Loucy (cell line): ENCODE results near the gene PLEKHN1.

ENCODE experiments used
- H2AFZ ChIP-seq: fragments of 200-600 bp; sonication (generic); 2 replicates; pipeline ENCODE4 v1.6.0; 2016; ENCODE audit warnings: antibody characterized with exemption, mild to moderate bottlenecking, low read length, moderate library complexity
- H3F3A ChIP-seq: fragments of 200-600 bp; 2 replicates; pipeline ENCODE4 v1.6.0; 2016; ENCODE audit warnings: antibody characterized with exemption, low read depth, mild to moderate bottlenecking
- H3K27me3 ChIP-seq: fragments of 200-600 bp; sonication (generic); 2 replicates; pipeline ENCODE4 v1.6.1; 2014; ENCODE audit warnings: low read length, mild to moderate bottlenecking; ENCODE audit not compliant: insufficient read depth, poor library complexity, severe bottlenecking
- H3K36me3 ChIP-seq: fragments of 200-600 bp; sonication (generic); 2 replicates; pipeline ENCODE4 v1.6.1; 2016; ENCODE audit warnings: low read length; ENCODE audit not compliant: insufficient read depth
- H3K4me1 ChIP-seq: fragments of 200-600 bp; sonication (generic); 2 replicates; pipeline ENCODE4 v1.5.1; 2014; ENCODE audit warnings: low read length, mild to moderate bottlenecking; ENCODE audit not compliant: insufficient read depth, poor library complexity, severe bottlenecking
- H3K4me2 ChIP-seq: fragments of 200-600 bp; sonication (generic); 2 replicates; pipeline ENCODE4 v1.6.0; 2014; ENCODE audit warnings: antibody characterized with exemption, low read length, low read depth, mild to moderate bottlenecking; ENCODE audit not compliant: poor library complexity, severe bottlenecking
- H3K4me3 ChIP-seq: fragments of 200-600 bp; sonication (generic); 2 replicates; pipeline ENCODE4 v1.5.1; 2014; ENCODE audit warnings: low read length, mild to moderate bottlenecking, mixed read lengths; ENCODE audit not compliant: poor library complexity, severe bottlenecking
- H3K79me2 ChIP-seq: fragments of 200-600 bp; sonication (generic); 2 replicates; pipeline ENCODE4 v1.6.1; 2014; ENCODE audit warnings: low read length; ENCODE audit not compliant: insufficient read depth
- H3K9ac ChIP-seq: fragments of 200-600 bp; sonication (generic); 2 replicates; pipeline ENCODE4 v1.6.0; 2014; ENCODE audit warnings: mild to moderate bottlenecking, low read depth, low read length, moderate library complexity; ENCODE audit not compliant: poor library complexity, severe bottlenecking
- H3K9me2 ChIP-seq: fragments of 200-600 bp; sonication (generic); replicated peaks from 2 replicates; pipeline ENCODE4 v1.6.1; 2016; ENCODE audit warnings: low read depth, low read length, mixed read lengths
- H3K9me3 ChIP-seq: fragments of 200-600 bp; sonication (generic); 2 replicates; pipeline ENCODE4 v1.6.1; 2014; ENCODE audit warnings: mild to moderate bottlenecking, antibody characterized with exemption, low read length, low read depth; ENCODE audit not compliant: insufficient read depth
- H4K20me1 ChIP-seq: fragments of 200-600 bp; sonication (generic); 2 replicates; pipeline ENCODE4 v1.6.0; 2014; ENCODE audit warnings: antibody characterized with exemption, low read length, mild to moderate bottlenecking; ENCODE audit not compliant: insufficient read depth, poor library complexity, severe bottlenecking
- CTCF ChIP-seq: fragments of 200-600 bp; sonication (generic); conservative IDR thresholded peaks from 2 replicates; pipeline ENCODE4 v1.5.1; 2014; ENCODE audit warnings: mild to moderate bottlenecking, antibody characterized with exemption, low read length
- EZH2phosphoT487 ChIP-seq: fragments of 200-600 bp; IDR thresholded peaks from 2 replicates; pipeline ENCODE4 v1.6.1; 2018; ENCODE audit warnings: antibody characterized with exemption, mild to moderate bottlenecking, moderate library complexity, borderline replicate concordance

The PLEKHN1 gene

GRCh38 chr1:947958-948357, 18.3 kb upstream of the PLEKHN1 start:
- Histone ChIP-seq H3K79me2 (no peaks in the 10 kb centered on the region), H4K20me1 (no peaks in the 10 kb centered on the region), H3K36me3 (peaks cover 26% of the 10 kb centered on the region; the same call in 1 of the 2 replicates)

GRCh38 chr1:950268-950667, 16.0 kb upstream of the PLEKHN1 start:
- no peak for TF ChIP-seq EZH2phosphoT487
- no peak for TF ChIP-seq CTCF
- no peaks in the 10 kb centered on the region for H4K20me1 ChIP-seq
- H3F3A ChIP-seq, result no peaks in the 10 kb centered on the region
- H3K9ac ChIP-seq, result no peak overlapping the region
- no peaks in the 10 kb centered on the region for H3K9me2 ChIP-seq
- H3K4me2 ChIP-seq, result no peak overlapping the region
- H3K4me1 ChIP-seq, result no peaks in the 10 kb centered on the region
- H3K79me2 ChIP-seq, result no peaks in the 10 kb centered on the region
- H3K9me3 ChIP-seq, result no peaks in the 10 kb centered on the region
- H2AFZ ChIP-seq, result no peak overlapping the region
- peaks cover 47% of the 10 kb centered on the region; the same call in 1 of the 2 replicates for H3K36me3 ChIP-seq
- no peak overlapping the region for H3K4me3 ChIP-seq
- H3K27me3 ChIP-seq, result no peaks in the 10 kb centered on the region

More at GRCh38 chr1:947958-948357, 18.3 kb upstream of the PLEKHN1 start:
- no peak overlapping the region for H3K9ac ChIP-seq
- no peaks in the 10 kb centered on the region for H3F3A ChIP-seq
- TF ChIP-seq CTCF (no peak), EZH2phosphoT487 (no peak)
- no peaks in the 10 kb centered on the region for H3K27me3 ChIP-seq
- no peaks in the 10 kb centered on the region for H3K9me3 ChIP-seq
- no peak overlapping the region for H3K4me2 ChIP-seq
- no peak overlapping the region for H2AFZ ChIP-seq
- H3K4me3 ChIP-seq, result no peak overlapping the region
- H3K4me1 ChIP-seq, result no peaks in the 10 kb centered on the region
- no peaks in the 10 kb centered on the region for H3K9me2 ChIP-seq

GRCh38 chr1:950881-951280, 15.4 kb upstream of the PLEKHN1 start:
- Histone ChIP-seq H3F3A (no peaks in the 10 kb centered on the region), H3K4me2 (no peak overlapping the region), H3K4me1 (no peaks in the 10 kb centered on the region), H3K79me2 (no peaks in the 10 kb centered on the region), H3K36me3 (peaks cover 53% of the 10 kb centered on the region; the same call in 1 of the 2 replicates), H3K4me3 (no peak overlapping the region), H3K9me2 (no peaks in the 10 kb centered on the region), H3K27me3 (no peaks in the 10 kb centered on the region), H3K9ac (no peak overlapping the region), H2AFZ (no peak overlapping the region), H3K9me3 (no peaks in the 10 kb centered on the region), H4K20me1 (no peaks in the 10 kb centered on the region)
- TF ChIP-seq CTCF, result no peak
- no peak for TF ChIP-seq EZH2phosphoT487
